Measurements from ENCODE around the gene GPC6.
"Not testable (repeated sequence)": the region's sequence is repeated elsewhere in the genome, so short reads cannot be mapped to it uniquely, and the experiment has no call there.

The GPC6 gene

DNA sequence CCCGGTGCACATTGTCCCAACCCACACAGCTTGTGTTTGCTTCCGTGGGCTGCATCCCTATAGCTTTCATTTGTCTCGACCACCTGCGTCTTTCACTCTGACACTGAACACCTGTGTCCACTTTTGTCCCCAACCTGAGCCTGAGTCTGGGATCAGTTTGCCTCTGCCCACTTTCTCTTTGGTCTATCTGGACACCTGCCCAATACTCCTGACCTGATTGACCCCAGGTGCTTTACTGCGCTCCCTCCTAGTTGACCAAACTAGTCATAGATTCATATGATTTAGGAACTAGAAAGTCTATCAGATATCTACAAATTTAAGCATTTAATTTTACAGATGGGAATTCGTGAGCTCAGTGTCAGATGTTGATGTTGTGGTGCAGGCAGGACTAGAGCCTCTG is 1043.0 kb downstream of the GPC6 start:
- DNase-seq (ENCODE audit: insufficient read length) = no peak
- TF ChIP-seq POLR2AphosphoS5 (IDR thresholded peaks at IDR 0.05; ENCODE audit: low read depth, low read length) (no peak), TAF1 (IDR thresholded peaks at IDR 0.05; ENCODE audit: borderline replicate concordance, low read depth, low read length) (no peak), POLR2A (IDR thresholded peaks at IDR 0.05; ENCODE audit: low read depth, low read length) (no peak)
- no peak for FAIRE-seq

GRCh38 chr13:94270556-94270955 is 1043.9 kb downstream of the GPC6 start:
- FAIRE-seq (no peak), DNase-seq (ENCODE audit: insufficient read length) (no peak)
- TF ChIP-seq TAF1 (IDR thresholded peaks at IDR 0.05; ENCODE audit: borderline replicate concordance, low read depth, low read length) = no peak
- no peak for TF ChIP-seq POLR2AphosphoS5 (IDR thresholded peaks at IDR 0.05; ENCODE audit: low read depth, low read length)
- TF ChIP-seq POLR2A (IDR thresholded peaks at IDR 0.05; ENCODE audit: low read depth, low read length) = no peak

DNA sequence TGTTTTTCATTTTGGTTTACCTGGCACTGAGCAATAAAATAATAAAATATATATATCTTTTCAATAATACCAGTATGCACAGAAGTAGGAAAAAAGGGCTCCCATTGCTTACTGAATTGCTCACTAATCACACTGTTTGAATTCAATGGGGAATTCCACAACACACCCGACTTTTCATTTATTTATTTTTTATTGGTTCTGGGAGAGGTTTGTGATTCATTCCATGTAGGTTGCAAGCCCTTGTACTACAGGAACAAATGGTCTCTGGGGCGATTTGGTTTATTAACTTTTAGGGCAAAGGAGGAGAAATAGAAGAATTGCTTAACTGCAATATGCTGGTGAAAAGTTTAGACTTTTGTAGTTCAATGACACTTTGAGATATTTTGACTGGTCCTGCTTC is 1045.4 kb downstream of the GPC6 start:
- FAIRE-seq = no peak
- TF ChIP-seq POLR2AphosphoS5 (IDR thresholded peaks at IDR 0.05; ENCODE audit: low read depth, low read length) (no peak), POLR2A (IDR thresholded peaks at IDR 0.05; ENCODE audit: low read depth, low read length) (no peak), TAF1 (IDR thresholded peaks at IDR 0.05; ENCODE audit: borderline replicate concordance, low read depth, low read length) (no peak)
- DNase-seq (ENCODE audit: insufficient read length) = no peak

DNA sequence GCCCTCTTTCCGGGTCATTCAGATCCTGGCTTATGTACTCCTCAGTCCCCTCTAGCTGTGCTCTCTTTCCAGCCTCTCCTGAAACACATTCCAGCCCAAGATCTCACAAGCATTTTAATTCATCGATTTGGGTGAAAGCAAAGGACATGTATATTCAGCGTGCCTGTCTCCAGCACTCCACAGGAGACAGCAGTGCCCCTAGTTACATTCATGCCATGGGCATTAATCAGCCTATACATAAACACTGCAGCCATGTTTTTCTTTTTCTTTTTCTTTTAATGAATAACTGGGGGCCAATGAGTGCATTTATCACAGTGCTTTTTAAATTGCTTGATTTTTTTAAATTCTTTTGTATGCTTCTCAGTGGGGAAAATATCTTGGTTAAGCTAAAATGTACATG is 1053.7 kb downstream of the GPC6 start:
- FAIRE-seq (no peak), DNase-seq (ENCODE audit: insufficient read length) (no peak)
- TF ChIP-seq TAF1 (IDR thresholded peaks at IDR 0.05; ENCODE audit: borderline replicate concordance, low read depth, low read length) (no peak), POLR2A (IDR thresholded peaks at IDR 0.05; ENCODE audit: low read depth, low read length) (no peak), POLR2AphosphoS5 (IDR thresholded peaks at IDR 0.05; ENCODE audit: low read depth, low read length) (no peak)

GRCh38 chr13:94280845-94281244 is 1054.2 kb downstream of the GPC6 start:
- no peak for FAIRE-seq
- no peak for TF ChIP-seq POLR2A (IDR thresholded peaks at IDR 0.05; ENCODE audit: low read depth, low read length)
- no peak for TF ChIP-seq TAF1 (IDR thresholded peaks at IDR 0.05; ENCODE audit: borderline replicate concordance, low read depth, low read length)
- TF ChIP-seq POLR2AphosphoS5 (IDR thresholded peaks at IDR 0.05; ENCODE audit: low read depth, low read length) = no peak

DNA sequence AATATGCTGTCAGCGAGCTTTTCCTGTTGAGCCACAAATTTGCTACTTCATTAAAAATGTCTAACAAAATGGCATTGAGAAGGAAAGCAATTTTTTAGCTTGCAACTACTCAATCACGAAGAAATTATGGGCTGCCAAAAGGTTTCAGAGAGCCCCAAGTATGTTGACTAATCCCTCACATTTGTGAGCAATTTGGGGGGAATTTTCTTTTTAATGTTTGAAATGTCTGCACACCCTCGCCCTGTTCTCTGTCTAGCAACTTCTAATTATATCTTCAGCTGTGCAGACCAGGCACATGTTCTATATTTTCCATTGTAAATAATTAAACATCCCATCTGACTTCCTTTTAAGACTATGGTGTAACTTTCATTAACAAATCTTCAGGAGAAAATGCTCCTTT is 1060.0 kb downstream of the GPC6 start:
- TF ChIP-seq POLR2AphosphoS5 (IDR thresholded peaks at IDR 0.05; ENCODE audit: low read depth, low read length) (no peak), POLR2A (IDR thresholded peaks at IDR 0.05; ENCODE audit: low read depth, low read length) (no peak), TAF1 (IDR thresholded peaks at IDR 0.05; ENCODE audit: borderline replicate concordance, low read depth, low read length) (no peak)
- FAIRE-seq = no peak
- DNase-seq (ENCODE audit: insufficient read length) = no peak

More at GRCh38 chr13:94280845-94281244, 1054.2 kb downstream of the GPC6 start:
- DNase-seq (ENCODE audit: insufficient read length) = no peak

DNA sequence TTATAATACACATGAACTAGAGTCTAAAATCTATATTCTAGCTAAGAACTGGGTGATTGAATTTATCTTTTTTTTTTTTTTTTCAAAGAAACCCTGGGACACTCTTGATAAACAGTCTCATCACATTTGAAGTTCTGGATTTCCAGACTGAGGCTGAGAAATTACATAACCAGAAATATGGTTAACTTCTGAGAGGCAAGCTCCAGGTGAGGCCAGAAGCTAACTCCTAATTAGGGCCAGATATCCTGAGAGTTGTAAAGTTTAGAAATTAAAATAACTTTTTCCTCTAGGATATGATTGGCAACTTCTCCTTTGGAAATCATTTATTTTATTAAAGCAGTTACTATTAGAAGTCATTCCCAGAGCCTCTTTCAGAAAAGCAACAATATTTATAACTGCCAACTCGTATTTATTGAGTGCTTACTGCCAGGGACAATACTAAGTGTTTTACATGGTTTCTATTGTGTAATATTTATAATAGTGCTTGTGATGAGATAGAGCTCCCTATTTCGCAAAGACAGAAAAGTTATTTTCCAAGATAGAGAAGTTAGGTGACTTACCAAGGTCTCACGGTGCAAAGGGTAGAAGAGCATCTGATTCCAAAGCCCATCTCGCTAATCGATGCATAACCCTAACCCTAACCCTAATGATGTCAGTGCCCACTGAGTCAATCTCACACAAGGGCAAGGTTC is 1065.2 kb downstream of the GPC6 start:
- TF ChIP-seq TAF1 (IDR thresholded peaks at IDR 0.05; ENCODE audit: borderline replicate concordance, low read depth, low read length) (no peak), POLR2AphosphoS5 (IDR thresholded peaks at IDR 0.05; ENCODE audit: low read depth, low read length) (no peak), POLR2A (IDR thresholded peaks at IDR 0.05; ENCODE audit: low read depth, low read length) (no peak)
- FAIRE-seq (no peak), DNase-seq (ENCODE audit: insufficient read length) (no peak)

DNA sequence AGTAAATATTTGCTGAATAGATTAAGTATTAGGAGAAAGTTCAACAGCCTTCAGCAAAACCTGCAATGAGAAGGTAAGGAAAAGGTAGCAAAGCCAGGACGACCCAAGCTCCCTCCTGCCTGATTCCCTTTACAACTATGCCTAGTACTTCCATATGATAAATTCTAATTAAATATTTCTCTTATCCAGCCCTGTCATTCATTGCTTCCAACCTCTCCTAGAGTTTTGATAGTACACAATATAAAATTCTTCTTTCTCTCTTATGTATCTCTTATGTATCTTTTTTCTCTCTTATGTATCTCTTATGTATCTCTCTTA is 1065.7 kb downstream of the GPC6 start:
- DNase-seq (ENCODE audit: insufficient read length) = no peak
- TF ChIP-seq POLR2AphosphoS5 (IDR thresholded peaks at IDR 0.05; ENCODE audit: low read depth, low read length) = no peak
- no peak for TF ChIP-seq TAF1 (IDR thresholded peaks at IDR 0.05; ENCODE audit: borderline replicate concordance, low read depth, low read length)
- TF ChIP-seq POLR2A (IDR thresholded peaks at IDR 0.05; ENCODE audit: low read depth, low read length) = no peak
- FAIRE-seq = no peak

DNA sequence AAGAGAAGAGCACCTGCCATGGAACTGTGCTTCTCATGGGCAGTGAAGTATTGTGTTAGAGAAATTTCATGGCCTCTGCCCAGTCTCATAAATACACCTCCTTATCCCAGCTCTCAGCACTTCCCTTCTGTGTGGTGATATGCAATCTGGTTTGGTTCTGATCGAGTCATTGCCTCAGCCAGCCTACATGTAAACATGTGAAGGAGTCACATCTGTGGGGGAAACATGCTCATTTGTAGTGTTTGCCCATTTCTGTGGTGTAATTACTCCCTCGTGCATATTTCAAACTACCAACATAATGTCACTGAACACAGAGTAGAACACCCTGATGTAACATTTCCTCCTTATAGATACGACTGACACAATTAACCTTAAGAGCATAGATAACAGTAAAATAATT is 1069.9 kb downstream of the GPC6 start:
- DNase-seq (ENCODE audit: insufficient read length) = no peak
- FAIRE-seq = no peak

DNA sequence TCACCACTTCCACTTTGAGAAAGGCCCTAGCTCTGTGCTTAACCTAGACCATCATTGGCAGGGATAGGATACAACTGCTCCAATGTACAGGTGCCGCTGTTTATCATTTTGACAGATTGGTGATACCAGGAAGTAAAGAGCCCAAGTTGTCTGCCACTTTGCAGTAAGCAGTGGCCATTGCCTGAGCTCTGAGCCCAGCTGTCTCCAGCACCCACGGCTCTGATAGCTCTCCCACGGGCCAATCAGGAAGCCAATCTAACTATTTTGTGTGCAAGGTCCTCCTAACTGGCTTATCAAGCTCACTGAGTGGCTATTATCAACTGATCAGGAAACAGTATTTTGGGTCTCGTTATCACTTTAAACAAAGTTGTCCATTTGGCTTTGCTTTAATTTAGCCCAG is 1071.7 kb downstream of the GPC6 start:
- TF ChIP-seq POLR2A (IDR thresholded peaks at IDR 0.05; ENCODE audit: low read depth, low read length) (no peak), TAF1 (IDR thresholded peaks at IDR 0.05; ENCODE audit: borderline replicate concordance, low read depth, low read length) (no peak), POLR2AphosphoS5 (IDR thresholded peaks at IDR 0.05; ENCODE audit: low read depth, low read length) (no peak)
- FAIRE-seq = no peak
- DNase-seq (ENCODE audit: insufficient read length) = no peak

More for the DNA sequence above, 1069.9 kb downstream of the GPC6 start:
- no peak for TF ChIP-seq POLR2A (IDR thresholded peaks at IDR 0.05; ENCODE audit: low read depth, low read length)
- no peak for TF ChIP-seq TAF1 (IDR thresholded peaks at IDR 0.05; ENCODE audit: borderline replicate concordance, low read depth, low read length)
- TF ChIP-seq POLR2AphosphoS5 (IDR thresholded peaks at IDR 0.05; ENCODE audit: low read depth, low read length) = no peak

GRCh38 chr13:94300401-94300800 is 1073.8 kb downstream of the GPC6 start:
- no peak for DNase-seq (ENCODE audit: insufficient read length)
- TF ChIP-seq TAF1 (IDR thresholded peaks at IDR 0.05; ENCODE audit: borderline replicate concordance, low read depth, low read length) = no peak
- TF ChIP-seq POLR2AphosphoS5 (IDR thresholded peaks at IDR 0.05; ENCODE audit: low read depth, low read length) = no peak
- no peak for TF ChIP-seq POLR2A (IDR thresholded peaks at IDR 0.05; ENCODE audit: low read depth, low read length)
- FAIRE-seq = no peak

- FAIRE-seq (no peak), DNase-seq (ENCODE audit: insufficient read length) (no peak)
- no peak for TF ChIP-seq POLR2AphosphoS5 (IDR thresholded peaks at IDR 0.05; ENCODE audit: low read depth, low read length)
- TF ChIP-seq POLR2A (IDR thresholded peaks at IDR 0.05; ENCODE audit: low read depth, low read length) = no peak
- no peak for TF ChIP-seq TAF1 (IDR thresholded peaks at IDR 0.05; ENCODE audit: borderline replicate concordance, low read depth, low read length)
Observed at GRCh38 chr13:94301487-94301886, 1074.9 kb downstream of the GPC6 start.

DNA sequence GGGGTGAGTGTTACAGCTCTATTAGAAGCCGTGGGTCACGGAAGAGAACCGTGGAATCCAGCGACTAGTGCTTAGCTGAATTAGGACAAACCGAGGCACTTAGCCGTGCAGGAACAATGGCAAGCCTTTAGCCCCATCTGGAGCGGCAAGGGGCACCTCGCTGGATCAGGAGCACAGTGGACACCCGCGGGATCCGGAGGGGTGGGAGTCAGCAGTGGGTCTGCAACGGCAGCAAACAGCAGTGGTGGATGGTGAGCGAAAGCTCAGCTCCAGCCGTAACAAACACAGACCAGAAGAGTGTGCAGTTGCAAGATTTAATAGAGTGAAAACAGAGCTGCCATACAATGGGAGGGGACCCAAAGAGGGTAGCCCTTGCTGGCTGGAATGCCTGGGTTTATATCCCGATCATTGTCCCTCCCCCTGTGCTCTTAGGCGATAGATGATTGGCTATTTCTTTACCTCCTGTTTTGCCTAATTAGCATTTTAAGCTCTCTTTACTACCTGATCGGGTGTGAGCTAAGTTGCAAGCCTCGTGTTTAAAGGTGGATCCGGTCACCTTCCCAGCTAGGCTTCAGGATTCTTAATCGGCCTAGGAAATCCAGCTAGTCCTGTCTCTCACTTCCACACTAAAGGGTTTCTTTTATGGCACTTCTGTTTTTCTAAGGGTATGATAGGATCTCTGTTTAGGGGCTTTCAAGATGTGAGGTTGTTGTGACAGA is 1076.4 kb downstream of the GPC6 start:
- not testable (repeated sequence) for FAIRE-seq

More for the DNA sequence above, 1076.4 kb downstream of the GPC6 start:
- not testable (repeated sequence) for DNase-seq (ENCODE audit: insufficient read length)
